Measurements from ENCODE around the gene CYBRD1. TPM values are rescaled to one million over a fixed set of nuclear protein-coding genes. Genes with fewer than 3 reads are reported as not detected.
A peak's percentile ranks its signal among the peaks of the same experiment; 100 is the strongest.
"Not testable (repeated sequence)": the region's sequence is repeated elsewhere in the genome, so short reads cannot be mapped to it uniquely, and the experiment has no call there.

CYBRD1 gene
- total RNA-seq, 1 donor from 2014 or later: 4.7 TPM

- H3K9me3 Mint-ChIP-seq; H3K36me3 Mint-ChIP-seq (ENCODE audit: low read depth); H3K27me3 Mint-ChIP-seq; intact Hi-C loops (cut with micrococcal nuclease); DNase-seq; H3K27ac Mint-ChIP-seq; H3K4me3 Mint-ChIP-seq; H3K4me1 Mint-ChIP-seq: not testable (repeated sequence)
Measured at GRCh38 chr2:171497664-171498063, 24.6 kb upstream of the CYBRD1 start.

- peaks cover 6% of the 10 kb centered on the region for H3K4me1 Mint-ChIP-seq
- no peak for DNase-seq
- H3K27me3 Mint-ChIP-seq: peaks cover 8% of the 10 kb centered on the region
- H3K4me3 Mint-ChIP-seq: no peak overlapping the region
- intact Hi-C loops (cut with micrococcal nuclease): no loop called here
- no peak overlapping the region for H3K27ac Mint-ChIP-seq
- H3K36me3 Mint-ChIP-seq (ENCODE audit: low read depth): no peaks in the 10 kb centered on the region
- no peaks in the 10 kb centered on the region for H3K9me3 Mint-ChIP-seq
Measured at GRCh38 chr2:171505374-171505773, 16.9 kb upstream of the CYBRD1 start.

GRCh38 chr2:171509945-171510731 is 12.1 kb upstream of the CYBRD1 start:
- no peak for DNase-seq
- H3K9me3 Mint-ChIP-seq: no peaks in the 10 kb centered on the region

GRCh38 chr2:171512014-171512413 is 10.3 kb upstream of the CYBRD1 start:
- Mint-ChIP-seq H3K27me3 (peaks cover 17% of the 10 kb centered on the region), H3K36me3 (ENCODE audit: low read depth) (no peaks in the 10 kb centered on the region), H3K4me1 (peaks cover 9% of the 10 kb centered on the region), H3K4me3 (no peak overlapping the region), H3K9me3 (no peaks in the 10 kb centered on the region), H3K27ac (no peak overlapping the region)
- DNase-seq: no peak
- intact Hi-C loops (cut with micrococcal nuclease): no loop called here

More at GRCh38 chr2:171509945-171510731, 12.1 kb upstream of the CYBRD1 start:
- intact Hi-C loops (cut with micrococcal nuclease): loop anchor here (1.0 kb wide), 1 partner anchor 12 kb away; the partner anchor contains the start of gene CYBRD1
- Mint-ChIP-seq H3K36me3 (ENCODE audit: low read depth) (no peaks in the 10 kb centered on the region), H3K27me3 (peaks cover 7% of the 10 kb centered on the region), H3K27ac (no peak overlapping the region), H3K4me1 (peaks cover 9% of the 10 kb centered on the region), H3K4me3 (no peak overlapping the region)

- Mint-ChIP-seq H3K27ac (no peak overlapping the region), H3K4me3 (no peak overlapping the region), H3K36me3 (ENCODE audit: low read depth) (no peaks in the 10 kb centered on the region), H3K4me1 (peaks cover 9% of the 10 kb centered on the region), H3K27me3 (peaks cover 17% of the 10 kb centered on the region), H3K9me3 (no peaks in the 10 kb centered on the region)
- no peak for DNase-seq
- intact Hi-C loops (cut with micrococcal nuclease): no loop called here
Measured at GRCh38 chr2:171512683-171513195, 9.5 kb upstream of the CYBRD1 start.

- no peak overlapping the region for H3K27ac Mint-ChIP-seq
- DNase-seq: no peak
- peaks cover 16% of the 10 kb centered on the region for H3K27me3 Mint-ChIP-seq
- H3K36me3 Mint-ChIP-seq (ENCODE audit: low read depth): no peaks in the 10 kb centered on the region
- H3K4me1 Mint-ChIP-seq: peaks cover 9% of the 10 kb centered on the region
- no peaks in the 10 kb centered on the region for H3K9me3 Mint-ChIP-seq
- intact Hi-C loops (cut with micrococcal nuclease): no loop called here
- no peak overlapping the region for H3K4me3 Mint-ChIP-seq
Measured at GRCh38 chr2:171513719-171514160, 8.5 kb upstream of the CYBRD1 start.

- Mint-ChIP-seq H3K27me3 (peaks cover 24% of the 10 kb centered on the region), H3K4me3 (no peak overlapping the region), H3K27ac (no peak overlapping the region), H3K36me3 (ENCODE audit: low read depth) (no peaks in the 10 kb centered on the region), H3K4me1 (peaks cover 6% of the 10 kb centered on the region), H3K9me3 (no peaks in the 10 kb centered on the region)
- intact Hi-C loops (cut with micrococcal nuclease): no loop called here
- no peak for DNase-seq
Measured at GRCh38 chr2:171514908-171515582, 7.2 kb upstream of the CYBRD1 start.

- Mint-ChIP-seq H3K27ac (no peak overlapping the region), H3K4me1 (peaks cover 3% of the 10 kb centered on the region), H3K9me3 (no peaks in the 10 kb centered on the region), H3K36me3 (ENCODE audit: low read depth) (no peaks in the 10 kb centered on the region), H3K4me3 (no peak overlapping the region), H3K27me3 (peaks cover 28% of the 10 kb centered on the region)
- DNase-seq: no peak
- intact Hi-C loops (cut with micrococcal nuclease): no loop called here
Measured at GRCh38 chr2:171515672-171516298, 6.5 kb upstream of the CYBRD1 start.

GRCh38 chr2:171516793-171517192 is 5.5 kb upstream of the CYBRD1 start:
- Mint-ChIP-seq H3K4me1 (peaks cover 5% of the 10 kb centered on the region), H3K9me3 (no peaks in the 10 kb centered on the region), H3K27ac (no peak overlapping the region), H3K4me3 (no peak overlapping the region), H3K27me3 (peaks cover 34% of the 10 kb centered on the region), H3K36me3 (ENCODE audit: low read depth) (no peaks in the 10 kb centered on the region)
- intact Hi-C loops (cut with micrococcal nuclease): no loop called here
- DNase-seq: no peak

- Mint-ChIP-seq H3K4me3 (no peak overlapping the region), H3K36me3 (ENCODE audit: low read depth) (no peaks in the 10 kb centered on the region), H3K27ac (no peak overlapping the region), H3K27me3 (peaks cover 54% of the 10 kb centered on the region), H3K9me3 (no peaks in the 10 kb centered on the region), H3K4me1 (peaks cover 7% of the 10 kb centered on the region)
- intact Hi-C loops (cut with micrococcal nuclease): loop anchor here (5.0 kb wide), 2 partner anchors 358 to 548 kb away; partner anchors contain the start of gene TLK1
- no peak for DNase-seq
Measured at GRCh38 chr2:171520471-171520870, 1.8 kb upstream of the CYBRD1 start.

GRCh38 chr2:171521361-171522051 is 768 bp upstream of the CYBRD1 start:
- H3K36me3 Mint-ChIP-seq (ENCODE audit: low read depth): no peaks in the 10 kb centered on the region
- peaks cover 7% of the 10 kb centered on the region for H3K4me1 Mint-ChIP-seq
- H3K27me3 Mint-ChIP-seq: peaks cover 48% of the 10 kb centered on the region
- H3K27ac Mint-ChIP-seq: peak overlapping the region; percentile 78
- intact Hi-C loops (cut with micrococcal nuclease): loop anchor here (1.0 to 5.0 kb wide), 3 partner anchors 11 to 549 kb away; partner anchors contain the start of gene TLK1
- no peak for DNase-seq
- H3K4me3 Mint-ChIP-seq: peak overlapping the region; percentile 88
- no peaks in the 10 kb centered on the region for H3K9me3 Mint-ChIP-seq

- Mint-ChIP-seq H3K27me3 (peaks cover 50% of the 10 kb centered on the region), H3K9me3 (no peaks in the 10 kb centered on the region), H3K36me3 (ENCODE audit: low read depth) (no peaks in the 10 kb centered on the region), H3K27ac (peak overlapping the region; percentile 76), H3K4me3 (peak overlapping the region; percentile 88), H3K4me1 (peaks cover 7% of the 10 kb centered on the region)
- DNase-seq: no peak
- intact Hi-C loops (cut with micrococcal nuclease): loop anchor here (1.0 to 5.0 kb wide), 4 partner anchors 12 to 550 kb away; partner anchors contain the start of genes DCAF17 and TLK1
Measured at GRCh38 chr2:171522788-171523087, 464 bp downstream of the CYBRD1 start.

Measured in activated CD4-positive, alpha-beta T cell treated with anti-CD3 and anti-CD28 coated beads, Interleukin-2, amount 10 ng/mL, durations not matched to agents 24 days and 14 days (primary cell).